Measurements from ENCODE around the gene PVALEF.

PVALEF gene

GRCh38 chr17:81199482-81199830 is 34.1 kb downstream of the PVALEF start:
- DNase-seq: no peak

GRCh38 chr17:81200201-81200600 is 34.9 kb downstream of the PVALEF start:
- no peak for DNase-seq

GRCh38 chr17:81200695-81201580 is 35.6 kb downstream of the PVALEF start:
- DNase-seq: peak in 1 of 6 experiments; percentile 7

- DNase-seq: no peak
Observed at GRCh38 chr17:81202318-81202717, 37.0 kb downstream of the PVALEF start.

GRCh38 chr17:81203136-81203535 is 37.8 kb downstream of the PVALEF start:
- no peak for DNase-seq

- no peak for DNase-seq
Observed at GRCh38 chr17:81204578-81204977, 39.3 kb downstream of the PVALEF start.

GRCh38 chr17:81206166-81206565 is 40.9 kb downstream of the PVALEF start:
- DNase-seq: no peak

- no peak for DNase-seq
Observed at GRCh38 chr17:81206657-81207056, 41.4 kb downstream of the PVALEF start.

- DNase-seq: no peak
Observed at GRCh38 chr17:81207610-81208581, 42.6 kb downstream of the PVALEF start.

- no peak for DNase-seq
Observed at GRCh38 chr17:81208651-81209050, 43.3 kb downstream of the PVALEF start.

GRCh38 chr17:81209141-81209540 is 43.8 kb downstream of the PVALEF start:
- DNase-seq: no peak

- no peak for DNase-seq
Observed at GRCh38 chr17:81210466-81210865, 45.2 kb downstream of the PVALEF start.

- DNase-seq: no peak
Observed at GRCh38 chr17:81210868-81211267, 45.6 kb downstream of the PVALEF start.

GRCh38 chr17:81212365-81212764 is 47.1 kb downstream of the PVALEF start:
- DNase-seq: no peak

- DNase-seq: no peak
Observed at GRCh38 chr17:81213978-81214377, 48.7 kb downstream of the PVALEF start.

- DNase-seq: no peak
Observed at GRCh38 chr17:81217491-81217890, 52.2 kb downstream of the PVALEF start.

- DNase-seq: no peak
Observed at GRCh38 chr17:81218459-81218858, 53.2 kb downstream of the PVALEF start.

- no peak for DNase-seq
Observed at GRCh38 chr17:81218991-81219390, 53.7 kb downstream of the PVALEF start.

GRCh38 chr17:81219476-81220180 is 54.3 kb downstream of the PVALEF start:
- DNase-seq: no peak

- DNase-seq: no peak
Observed at GRCh38 chr17:81221371-81221841, 56.1 kb downstream of the PVALEF start.

- no peak for DNase-seq
Observed at GRCh38 chr17:81221842-81222619, 56.7 kb downstream of the PVALEF start.

GRCh38 chr17:81222620-81222905 is 57.3 kb downstream of the PVALEF start:
- no peak for DNase-seq
